ENCODE results near the gene ZNF430. TPM values are rescaled to one million over a fixed set of nuclear protein-coding genes. Genes with fewer than 3 reads are reported as not detected.

Gene ZNF430
- total and polyA plus RNA-seq, 2 of the 8 experiments (the other 6 are each of a cell fraction or from before 2014, with no cell fraction given), result 4.1 to 16.1 TPM

- Histone ChIP-seq H3K23ac (ENCODE audit: insufficient read length) (no peak overlapping the region), H3K27me3 (replicated peaks in 1 of 4; ENCODE audit: control insufficient read depth in 3 of 4, extremely low read depth in 1 of 4, insufficient read depth in 3 of 4, low read length in 3 of 4) (no peaks in the 10 kb centered on the region), H3K79me1 (ENCODE audit: low read depth, low read length) (no peaks in the 10 kb centered on the region), H2AFZ (ENCODE audit: low read length) (peak overlapping the region; percentile 86; the same call in 1 of the 2 replicates), H2BK120ac (replicated peaks; ENCODE audit: low read depth, low read length) (no peak overlapping the region), H4K20me1 (replicated peaks in 1 of 2; ENCODE audit: control insufficient read depth in 1 of 2, insufficient read depth in 2 of 2, low read length in 2 of 2) (no peaks in the 10 kb centered on the region), H3K27ac (ENCODE audit: low read depth, low read length) (peak overlapping the region; percentile 95), H2BK15ac (ENCODE audit: low read length) (no peak overlapping the region), H4K8ac (ENCODE audit: extremely low read depth, insufficient read depth, low read length) (peak overlapping the region; percentile 97; the same call in 1 of the 2 replicates), H2AK5ac (ENCODE audit: low read depth, low read length) (no peak overlapping the region), H3K18ac (ENCODE audit: extremely low read depth, low read length) (peak overlapping the region; percentile 39; the same call in 1 of the 2 replicates), H3K23me2 (ENCODE audit: low read depth, low read length) (no peaks in the 10 kb centered on the region), H2BK12ac (ENCODE audit: low read depth, low read length) (no peak overlapping the region), H3K9me3 (ENCODE audit: insufficient read depth in 2 of 2, low read depth in 1 of 2, low read length in 1 of 2) (no peaks in the 10 kb centered on the region), H3K4me1 (replicated peaks in 1 of 4; ENCODE audit: control insufficient read depth in 3 of 4, insufficient read depth in 4 of 4, low read length in 3 of 4) (peaks cover 0 to 3% (median under 1%) of the 10 kb centered on the region in 4 experiments; a peak in 1 of 7 replicates), H3K4ac (replicated peaks; ENCODE audit: insufficient read length, low read depth, low read length) (no peak overlapping the region), H4K5ac (ENCODE audit: insufficient read length, low read depth, low read length) (peak overlapping the region; percentile 70), H3K56ac (replicated peaks; ENCODE audit: insufficient read length, low read depth, low read length) (peak overlapping the region; percentile 18), H3K4me2 (ENCODE audit: insufficient read depth in 1 of 2, low read depth in 2 of 2, low read length in 2 of 2) (peak overlapping the region; percentile 67 to 72), H2BK20ac (ENCODE audit: low read length) (no peak overlapping the region), H3K14ac (ENCODE audit: insufficient read length) (peak overlapping the region; percentile 44), H3K9ac (replicated peaks in 1 of 4; ENCODE audit: extremely low read depth in 1 of 4, low read depth in 3 of 4, low read length in 3 of 4) (peak overlapping the region; percentile 88 to 98 (median 96)), H3K36me3 (ENCODE audit: control insufficient read depth in 2 of 4, insufficient read depth in 4 of 4, low read length in 3 of 4) (no peaks in the 10 kb centered on the region), H3K79me2 (ENCODE audit: control insufficient read depth in 1 of 2, insufficient read depth in 2 of 2, low read length in 2 of 2) (peaks cover 0 to 15% of the 10 kb centered on the region in 2 experiments; a peak in 2 of 4 replicates), H3K4me3 (ENCODE audit: extremely low read depth in 1 of 4, insufficient read depth in 2 of 4, low read depth in 3 of 4, low read length in 4 of 4) (peak overlapping the region; percentile 74 to 97 (median 84)), H4K91ac (replicated peaks; ENCODE audit: insufficient read length, low read length) (peak overlapping the region; percentile 34), H2BK5ac (ENCODE audit: low read depth, low read length) (peak overlapping the region; percentile 69)
- FAIRE-seq (peak; percentile 76), DNase-seq (ENCODE audit: low read depth in 1 of 2, low spot score in 2 of 2) (peak; percentile 77 to 92)
- WGBS, 2 experiments (ENCODE audit: extremely low coverage in 1 of 2, insufficient coverage in 1 of 2, insufficient read length in 1 of 2, insufficient replicate concordance in 2 of 2, low coverage in 1 of 2, low lambda C conversion rate in 2 of 2, missing lambda C conversion rate in 1 of 2), result 1% methylated on average over 29 of the region's 29 CpGs; no CpG with 5 or more reads in 1 of the 2 experiments
- POLR2A ChIA-PET (ENCODE audit: partially characterized antibody), result interaction anchor here (0.5 to 1.9 kb wide), 33 partner anchors 9 to 917 kb away, joined by 3 to 14 read pairs (median 4); partner anchors contain the start of genes ZNF43, ZNF430, ZNF431 and ZNF626
- CTCF ChIA-PET (ENCODE audit: partially characterized antibody), result no interaction called here
- TF ChIP-seq BCL11A (IDR thresholded peaks at IDR 0.05; ENCODE audit: low read depth in 2 of 2, low read length in 2 of 2), result no peak
- TF ChIP-seq POLR2A (IDR thresholded peaks at IDR 0.05; ENCODE audit: control extremely low read depth in 1 of 2, low read depth in 2 of 2, low read length in 2 of 2), result peak; percentile 96 to 99
- peak; percentile 95 for TF ChIP-seq TBP (IDR thresholded peaks at IDR 0.05; ENCODE audit: low read depth, low read length)
- peak; percentile 65; the same call in 1 of the 2 replicates for TF ChIP-seq GTF2F1 (IDR thresholded peaks at IDR 0.05; ENCODE audit: borderline replicate concordance, low read depth, low read length)
- peak; percentile 94 for TF ChIP-seq TAF7 (optimal IDR thresholded peaks at IDR 0.05; ENCODE audit: borderline replicate concordance, low read depth, low read length)
- no peak for TF ChIP-seq EZH2 (IDR thresholded peaks at IDR 0.05; ENCODE audit: low read depth, low read length, severe bottlenecking)
- peak; percentile 64 for TF ChIP-seq E2F6 (IDR thresholded peaks at IDR 0.05)
- TF ChIP-seq GABPA (IDR thresholded peaks at IDR 0.05; ENCODE audit: borderline replicate concordance, insufficient read depth, low read length), result 0 out of 2 replicates have a peak, but pooled peaks have one; percentile 68
- peak; percentile 59 for TF ChIP-seq KDM4A (IDR thresholded peaks at IDR 0.05; ENCODE audit: low read depth, low read length, severe bottlenecking)
- peak; percentile 85 for TF ChIP-seq SP2 (IDR thresholded peaks at IDR 0.05; ENCODE audit: low read length)
- no peak for TF ChIP-seq TEAD4 (IDR thresholded peaks at IDR 0.05; ENCODE audit: low read depth, low read length)
These were observed 20.6 kb upstream of the ZNF430 start for GRCh38 chr19:20999731-21000352.
